ENCODE measurements around the gene HOXD11.

The HOXD11 gene

DNA sequence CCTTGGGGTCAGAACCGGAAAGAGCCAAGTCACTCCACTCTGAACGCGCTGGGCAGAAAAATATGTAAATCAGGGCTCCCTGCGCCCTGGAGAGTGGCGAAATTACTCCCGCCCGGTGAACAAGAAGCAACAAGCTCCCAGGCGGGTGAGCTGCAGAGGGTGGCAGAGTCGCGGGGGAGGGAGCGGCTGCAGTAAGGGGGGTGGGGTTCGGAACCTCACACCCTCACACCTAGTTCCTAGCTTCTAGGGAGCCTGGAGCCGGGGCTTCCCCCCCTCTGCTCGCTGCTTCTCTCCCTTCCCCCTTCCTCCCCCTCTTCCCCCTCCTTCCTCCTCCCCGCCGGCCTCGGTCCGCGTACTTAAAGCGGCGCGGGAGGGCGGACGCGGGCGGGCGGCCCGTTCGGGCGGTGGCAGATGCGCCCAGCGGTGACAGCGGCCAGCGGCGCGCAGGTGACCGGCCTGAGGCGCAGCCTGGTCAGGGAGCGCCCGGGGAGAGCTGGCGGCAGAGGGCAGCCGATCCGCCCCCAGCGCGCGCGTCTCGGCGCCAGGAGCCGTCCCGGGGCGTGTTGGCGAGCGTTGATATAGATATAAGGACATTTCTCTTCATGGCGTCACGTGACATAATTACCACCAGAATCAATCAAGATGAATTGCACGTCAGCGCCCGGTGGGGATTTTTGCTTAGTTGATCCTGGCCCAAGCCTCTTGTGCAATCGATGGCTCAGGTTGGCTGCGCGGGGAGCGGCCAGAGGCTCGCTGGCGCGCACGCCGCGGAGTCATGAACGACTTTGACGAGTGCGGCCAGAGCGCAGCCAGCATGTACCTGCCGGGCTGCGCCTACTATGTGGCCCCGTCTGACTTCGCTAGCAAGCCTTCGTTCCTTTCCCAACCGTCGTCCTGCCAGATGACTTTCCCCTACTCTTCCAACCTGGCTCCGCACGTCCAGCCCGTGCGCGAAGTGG, at the start of gene HOXD11:
Gene HOXD11 (plus strand): TSS at position 700 of the 959 bp plus-strand sequence. CDS start 76 bp downstream, at position 776.
- no peak for DNase-seq (ENCODE audit: low read depth, low spot score)

DNA sequence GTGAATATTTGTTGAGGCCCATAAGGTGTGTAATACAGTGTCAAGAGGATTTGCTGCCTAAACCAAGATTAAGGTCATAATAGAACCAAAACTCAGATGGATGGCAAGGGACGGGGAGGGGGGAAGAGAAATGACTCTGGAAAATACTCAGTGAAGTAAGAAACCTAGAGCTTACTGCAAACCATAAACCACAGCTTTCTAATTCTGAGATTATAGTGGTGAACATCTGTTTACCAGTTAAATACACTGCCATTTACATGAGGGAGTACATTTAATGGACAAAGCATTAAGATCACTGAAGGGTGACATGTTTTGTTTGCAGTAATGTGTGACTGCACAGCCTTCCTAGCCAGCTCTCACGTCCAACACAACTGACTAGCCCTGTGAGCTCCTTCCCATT, 43.1 kb upstream of the HOXD11 start:
- DNase-seq (ENCODE audit: low read depth, low spot score) = no peak

- DNase-seq (ENCODE audit: low read depth, low spot score) = no peak
These were observed 40.2 kb upstream of the HOXD11 start for GRCh38 chr2:176066645-176067588.

DNA sequence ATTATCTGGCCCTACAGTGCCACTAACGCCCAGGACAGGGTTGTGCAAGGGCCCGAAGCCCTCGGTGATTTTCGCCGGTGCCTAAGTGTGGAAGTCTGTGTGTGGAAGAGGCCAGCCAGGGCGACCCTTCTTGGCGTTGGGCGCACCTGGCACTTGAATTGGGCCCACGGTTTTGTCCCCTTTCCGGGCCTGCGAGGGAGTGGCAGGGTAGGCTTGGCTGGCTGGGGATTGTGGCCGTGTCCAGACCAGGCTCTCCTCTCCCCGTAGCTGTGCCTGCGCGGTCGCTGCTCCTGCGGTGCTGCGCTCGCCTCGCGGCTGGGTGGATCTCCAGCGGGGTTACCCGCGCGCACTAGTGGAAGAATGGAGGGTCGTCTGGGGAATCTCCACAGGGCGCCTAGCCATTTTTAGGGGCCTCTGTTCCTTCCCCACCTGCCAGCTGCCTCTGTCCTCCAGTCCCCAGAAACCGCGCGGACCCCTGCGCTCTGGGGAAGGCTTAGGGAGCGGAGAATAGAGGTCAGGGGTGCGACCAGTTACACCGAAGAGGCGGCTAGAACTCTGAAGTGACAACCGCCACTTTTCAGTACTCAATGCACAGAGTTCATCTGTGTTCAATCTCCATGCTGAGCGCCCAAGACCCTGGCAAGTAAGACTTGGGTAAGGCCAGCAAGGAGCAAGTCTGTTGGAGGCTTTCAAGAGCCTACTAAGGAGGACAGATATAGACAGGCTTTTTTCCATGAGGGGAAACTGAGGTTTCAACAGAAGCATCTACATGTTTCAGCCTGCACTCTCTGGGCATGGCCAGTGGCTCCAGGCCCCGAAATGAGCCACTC, 39.3 kb upstream of the HOXD11 start:
- no peak for DNase-seq (ENCODE audit: low read depth, low spot score)

- no peak for DNase-seq (ENCODE audit: low read depth, low spot score)
These were observed 38.7 kb upstream of the HOXD11 start for GRCh38 chr2:176068419-176068832.

DNA sequence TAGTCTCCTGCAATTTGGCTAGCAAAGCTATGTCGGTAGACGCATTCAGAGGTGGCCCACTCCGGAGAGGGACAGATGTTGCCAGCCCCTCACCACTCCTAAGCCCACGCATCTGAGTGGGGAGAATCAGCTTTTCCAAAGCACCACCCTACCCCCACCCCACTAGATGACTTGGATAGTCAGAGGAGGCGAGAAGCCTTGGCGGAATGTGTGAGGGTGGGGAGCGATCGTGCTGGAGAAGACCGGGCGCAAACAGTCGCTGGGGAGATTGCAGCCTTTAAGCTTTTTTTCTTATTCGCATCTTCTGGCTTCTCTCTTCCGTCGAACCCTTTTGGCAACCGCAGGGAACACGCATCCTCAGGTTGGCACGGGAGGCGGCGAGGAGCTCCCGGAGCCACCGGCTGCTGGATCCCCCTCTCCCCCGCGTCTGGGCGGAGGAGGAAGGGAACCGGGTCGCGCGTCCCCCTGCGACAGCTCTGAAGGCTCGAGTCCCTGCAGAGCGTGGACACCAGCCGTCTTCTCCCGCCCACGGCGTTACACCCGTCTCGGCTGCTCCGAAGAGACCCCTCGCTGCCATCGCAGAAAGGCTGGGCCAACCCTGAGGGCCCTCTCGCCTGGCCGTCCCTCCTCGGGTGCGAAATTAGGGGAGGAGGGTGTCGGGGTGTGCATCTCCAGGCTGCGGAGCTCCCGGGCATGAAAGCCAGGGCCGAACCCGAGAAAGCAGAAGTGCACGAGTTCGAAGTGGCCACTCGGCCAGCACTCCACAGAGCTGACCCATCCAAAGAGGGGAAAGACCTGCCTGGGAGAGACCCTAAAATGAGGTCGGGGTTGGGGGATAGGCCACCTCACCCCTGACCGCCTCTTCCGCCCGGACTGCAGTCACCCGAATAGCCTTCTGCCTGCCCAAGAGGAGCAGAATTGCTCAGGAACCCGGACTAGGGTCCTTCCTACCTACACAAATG, 35.5 kb upstream of the HOXD11 start:
- DNase-seq (ENCODE audit: low read depth, low spot score) = no peak

DNA sequence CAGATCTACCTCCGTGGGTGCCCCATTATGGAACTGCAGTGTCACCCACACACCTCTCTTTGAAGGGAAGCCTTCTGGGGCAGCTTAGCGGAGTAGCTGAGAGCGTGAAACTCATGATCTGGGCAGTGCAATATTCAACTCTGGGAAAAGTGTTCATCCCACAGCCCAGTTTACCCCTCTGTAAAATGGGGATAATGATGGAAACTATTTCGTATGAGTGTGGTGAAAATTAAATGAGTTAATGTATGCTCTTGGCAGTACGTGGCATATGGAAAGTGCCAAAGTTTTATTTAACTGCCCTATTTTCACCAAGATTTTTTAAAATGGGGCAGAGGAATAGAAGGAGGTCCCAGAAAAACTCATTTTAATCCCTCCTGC, 34.8 kb upstream of the HOXD11 start:
- no peak for DNase-seq (ENCODE audit: low read depth, low spot score)

DNA sequence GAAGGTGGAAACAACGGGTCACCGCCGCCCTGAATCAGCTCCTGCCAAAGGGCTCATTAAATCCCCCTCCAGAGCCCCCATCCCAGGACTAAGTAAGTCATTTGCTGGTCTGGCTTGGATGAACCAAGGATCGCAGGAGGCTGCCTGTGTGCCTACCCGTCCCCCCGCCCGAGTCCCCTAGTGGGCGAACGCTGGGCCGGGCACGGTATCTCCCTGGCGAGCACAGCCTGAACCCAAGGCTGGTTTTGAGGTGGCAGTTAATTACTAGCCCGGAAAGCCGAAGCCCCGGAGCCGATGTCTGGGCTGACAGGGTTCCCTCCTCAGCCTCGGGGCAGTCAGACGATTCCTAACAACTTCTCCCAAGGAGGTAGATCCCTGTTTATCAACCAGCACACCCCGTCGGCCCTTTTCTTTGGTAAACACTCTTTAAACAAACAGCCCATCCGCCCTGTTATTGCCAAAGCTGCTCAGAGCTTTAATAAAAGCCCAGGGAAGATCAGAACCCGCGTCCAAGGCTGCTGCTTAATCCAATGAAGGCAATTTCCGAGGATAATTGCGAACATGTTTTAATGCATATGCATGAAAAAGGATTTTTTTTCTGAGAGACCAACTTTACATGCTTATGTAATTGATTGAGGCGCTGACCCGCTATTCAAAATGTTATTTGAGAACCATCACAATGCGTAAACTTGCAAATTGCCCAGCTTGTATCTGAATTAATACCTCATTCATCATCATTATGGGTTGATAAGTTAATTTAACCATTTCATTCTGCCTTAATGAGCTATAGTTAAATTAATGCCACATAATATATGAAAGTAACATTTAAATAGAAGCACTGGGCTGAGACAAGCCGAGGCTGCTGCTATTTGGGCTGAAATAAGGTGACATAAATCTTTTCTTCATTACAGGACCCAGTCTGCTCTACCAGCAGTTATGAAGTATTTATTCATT, 33.9 kb upstream of the HOXD11 start:
- DNase-seq (ENCODE audit: low read depth, low spot score) = no peak

- DNase-seq (ENCODE audit: low read depth, low spot score) = no peak
These were observed 32.1 kb upstream of the HOXD11 start for GRCh38 chr2:176074919-176075425.

GRCh38 chr2:176075481-176075880, 31.6 kb upstream of the HOXD11 start:
- DNase-seq (ENCODE audit: low read depth, low spot score) = no peak

- DNase-seq (ENCODE audit: low read depth, low spot score) = no peak
These were observed 31.0 kb upstream of the HOXD11 start for GRCh38 chr2:176076063-176076462.

DNA sequence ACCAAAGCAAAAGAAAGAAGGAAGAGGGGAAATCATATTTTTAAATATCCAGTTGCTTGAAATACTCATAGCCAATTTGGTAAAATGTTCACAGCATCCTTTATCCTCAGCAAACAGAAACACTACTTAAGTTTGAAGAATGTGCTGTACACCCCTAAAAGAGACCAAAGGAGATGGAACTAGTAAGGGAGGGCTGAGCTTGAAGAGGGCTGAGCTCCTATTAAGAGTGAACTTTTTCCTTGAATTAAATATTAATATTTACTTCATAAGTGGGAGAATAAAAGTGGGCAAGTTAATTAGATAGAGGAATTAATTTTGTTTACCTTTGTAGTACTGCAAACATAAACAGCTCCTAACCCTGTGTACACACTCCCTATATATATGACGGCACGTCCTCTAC, 30.3 kb upstream of the HOXD11 start:
- DNase-seq (ENCODE audit: low read depth, low spot score) = no peak

DNA sequence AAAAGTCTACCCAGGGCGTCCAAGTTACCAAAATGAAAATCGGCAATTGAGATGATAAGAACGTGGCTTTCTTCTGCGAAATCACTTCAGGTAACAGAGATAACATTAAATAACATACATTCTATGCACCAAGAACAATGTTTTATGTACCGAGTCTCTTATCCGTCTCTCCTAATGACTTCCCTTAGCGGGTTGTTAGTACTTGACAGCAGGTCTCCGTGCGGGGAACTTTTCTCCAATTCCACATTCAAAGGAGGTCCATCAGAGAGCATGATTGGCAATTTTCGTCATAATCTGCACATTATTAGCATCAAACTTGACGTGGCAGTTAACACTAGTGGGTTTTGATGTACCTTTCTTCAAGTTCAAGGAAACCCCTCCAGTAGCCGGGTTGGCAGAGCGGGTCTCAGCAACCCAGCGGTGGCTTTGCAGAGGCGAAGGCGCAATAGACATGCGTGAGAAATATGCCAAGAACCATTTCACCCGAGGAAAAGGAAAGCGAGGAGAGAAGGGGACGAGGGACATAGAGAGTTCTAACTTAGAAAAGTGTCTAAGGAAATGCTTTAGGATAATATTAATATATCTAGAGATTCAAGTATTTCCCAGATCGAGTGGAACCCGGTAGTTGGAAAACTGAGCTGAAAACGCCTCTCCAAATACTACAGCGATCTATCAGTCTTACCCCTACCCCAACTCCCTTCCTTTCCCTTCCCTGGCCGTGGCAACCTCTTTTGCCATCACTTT, 28.4 kb upstream of the HOXD11 start:
- DNase-seq (ENCODE audit: low read depth, low spot score) = no peak

DNA sequence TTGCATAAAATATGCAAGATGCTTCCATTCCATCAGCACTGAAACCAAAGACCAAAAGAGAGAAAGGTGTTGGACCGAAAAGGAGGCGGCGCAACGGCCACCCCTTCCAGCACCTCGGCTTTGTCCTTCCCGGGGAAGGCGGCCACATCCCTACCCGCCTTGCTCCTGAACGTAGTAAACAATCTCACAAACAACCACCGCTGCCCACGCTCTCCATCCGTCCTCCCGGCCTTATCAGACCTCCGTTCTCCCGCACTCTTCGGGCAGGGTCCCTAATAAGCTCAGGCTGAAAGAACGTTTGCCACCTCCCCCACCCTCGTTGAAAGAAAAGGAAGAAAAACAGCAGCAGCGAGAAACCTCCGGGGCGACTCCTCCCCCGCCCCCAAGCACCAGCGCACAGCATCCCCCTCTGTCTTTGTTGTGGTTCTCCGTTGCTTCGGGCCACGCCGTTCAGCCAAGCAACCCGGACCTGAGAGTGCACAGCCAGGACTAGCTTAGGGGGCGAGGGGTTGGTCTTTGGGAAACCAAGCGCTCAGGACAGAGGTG, 27.7 kb upstream of the HOXD11 start:
- DNase-seq (ENCODE audit: low read depth, low spot score) = no peak

DNA sequence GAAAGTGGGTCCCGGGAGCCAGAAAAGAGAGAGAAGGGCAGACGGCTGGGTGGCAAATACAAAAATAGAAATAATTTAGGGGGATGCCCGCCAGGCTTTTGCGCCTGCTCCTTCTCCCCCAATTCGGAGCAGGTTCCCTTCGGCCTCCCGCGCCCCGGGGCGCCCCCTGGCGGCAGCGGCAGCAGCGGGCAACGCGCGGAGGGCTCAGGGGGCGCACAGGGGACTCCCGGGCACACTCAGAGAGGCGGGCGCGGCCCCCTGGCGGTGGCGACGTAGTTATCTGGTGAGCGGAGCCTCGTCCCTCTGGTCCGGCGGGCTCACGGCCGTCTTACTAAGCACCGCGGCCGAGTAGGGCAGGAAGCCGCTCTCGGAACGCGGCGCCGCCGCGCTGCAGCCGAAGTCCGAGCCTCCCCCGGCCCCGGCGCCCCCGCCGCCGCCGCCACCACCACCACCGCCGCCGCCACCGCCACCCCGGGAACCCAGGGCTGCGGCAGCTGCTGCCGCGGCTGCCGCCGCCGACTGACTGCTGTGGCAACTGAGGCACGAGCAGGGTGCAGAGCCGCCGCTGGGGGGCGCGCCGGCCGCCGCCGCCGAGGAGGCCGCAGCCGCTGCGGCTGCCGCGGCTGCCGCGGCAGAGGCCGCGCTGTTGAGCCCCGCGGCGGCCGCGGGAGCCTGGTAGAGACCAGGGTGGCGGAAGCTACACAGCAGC, 27.1 kb upstream of the HOXD11 start:
- no peak for DNase-seq (ENCODE audit: low read depth, low spot score)

GRCh38 chr2:176080540-176081375, 26.3 kb upstream of the HOXD11 start:
- no peak for DNase-seq (ENCODE audit: low read depth, low spot score)
